ENCODE results near the gene TBC1D5. TPM values are rescaled to one million over a fixed set of nuclear protein-coding genes. Genes with fewer than 3 reads are reported as not detected.

Gene TBC1D5
- total RNA-seq, 1 experiment from 2014 or later = 43.3 TPM

- H3K4me3 Mint-ChIP-seq (ENCODE audit: unreplicated experiment) = no peak overlapping the region
- no peak for DNase-seq (ENCODE audit: unreplicated experiment)
- ChIA-PET CTCF (no interaction called here), POLR2A (no interaction called here)
- BruUV-seq (replicated peaks) = no TSS peak
- intact Hi-C loops (cut with micrococcal nuclease) = no loop called here
- no peak overlapping the region for H3K27ac Mint-ChIP-seq (ENCODE audit: low read depth, unreplicated experiment)
- TF ChIP-seq CTCF (IDR thresholded peaks at IDR 0.05; ENCODE audit: unreplicated experiment) = no peak
- no peaks in the 10 kb centered on the region for H3K27me3 Mint-ChIP-seq (ENCODE audit: insufficient read depth, unreplicated experiment)
- H3K4me1 Mint-ChIP-seq (ENCODE audit: insufficient read depth, unreplicated experiment) = no peaks in the 10 kb centered on the region
- H3K36me3 Mint-ChIP-seq (ENCODE audit: insufficient read depth, unreplicated experiment) = peaks cover 10% of the 10 kb centered on the region
- peaks cover 14% of the 10 kb centered on the region for H3K9me3 Mint-ChIP-seq (ENCODE audit: unreplicated experiment)
Measured at GRCh38 chr3:17219593-17219992, 522.8 kb downstream of the TBC1D5 start.

DNA sequence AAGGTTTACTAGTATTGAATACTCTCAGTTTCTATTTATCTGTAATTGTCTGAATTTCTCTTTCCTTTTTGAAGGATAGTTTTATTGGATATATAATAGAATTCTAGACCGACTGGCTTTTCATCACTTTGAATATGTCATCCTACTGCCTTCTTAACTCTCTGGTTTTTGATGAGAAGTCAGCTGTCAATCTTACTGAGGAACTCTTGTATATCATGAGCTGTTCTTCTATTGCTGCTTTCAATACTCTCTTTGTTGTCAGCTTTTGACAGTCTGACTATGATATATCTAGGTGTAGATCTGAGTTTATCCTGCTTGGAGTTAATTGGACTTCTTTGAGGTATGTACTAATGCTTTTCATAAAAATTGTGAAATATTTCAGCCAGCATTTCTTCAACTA lies 523.8 kb downstream of the TBC1D5 start:
- Mint-ChIP-seq H3K9me3 (ENCODE audit: unreplicated experiment) (peaks cover 14% of the 10 kb centered on the region), H3K4me1 (ENCODE audit: insufficient read depth, unreplicated experiment) (no peaks in the 10 kb centered on the region), H3K27ac (ENCODE audit: low read depth, unreplicated experiment) (no peak overlapping the region), H3K36me3 (ENCODE audit: insufficient read depth, unreplicated experiment) (peaks cover 10% of the 10 kb centered on the region), H3K27me3 (ENCODE audit: insufficient read depth, unreplicated experiment) (no peaks in the 10 kb centered on the region), H3K4me3 (ENCODE audit: unreplicated experiment) (no peak overlapping the region)
- ChIA-PET POLR2A (interaction anchor here (0.6 kb wide), 1 partner anchor 35 kb away, joined by 3 read pairs; no protein-coding TSS in a partner anchor), CTCF (interaction anchor here (0.6 to 1.3 kb wide), 2 partner anchors 9 to 184 kb away, joined by 3 to 4 read pairs; no protein-coding TSS in a partner anchor)
- no peak for TF ChIP-seq CTCF (IDR thresholded peaks at IDR 0.05; ENCODE audit: unreplicated experiment)
- no TSS peak for BruUV-seq (replicated peaks)
- intact Hi-C loops (cut with micrococcal nuclease) = no loop called here
- no peak for DNase-seq (ENCODE audit: unreplicated experiment)

- no TSS peak for BruUV-seq (replicated peaks)
- no peak for TF ChIP-seq CTCF (IDR thresholded peaks at IDR 0.05; ENCODE audit: unreplicated experiment)
- Mint-ChIP-seq H3K27me3 (ENCODE audit: insufficient read depth, unreplicated experiment) (no peaks in the 10 kb centered on the region), H3K36me3 (ENCODE audit: insufficient read depth, unreplicated experiment) (peaks cover 18% of the 10 kb centered on the region), H3K4me3 (ENCODE audit: unreplicated experiment) (no peak overlapping the region), H3K27ac (ENCODE audit: low read depth, unreplicated experiment) (no peak overlapping the region), H3K4me1 (ENCODE audit: insufficient read depth, unreplicated experiment) (no peaks in the 10 kb centered on the region), H3K9me3 (ENCODE audit: unreplicated experiment) (peaks cover 14% of the 10 kb centered on the region)
- intact Hi-C loops (cut with micrococcal nuclease) = no loop called here
- CTCF ChIA-PET = interaction anchor here (1.3 kb wide), 1 partner anchor 10 kb away, joined by 4 read pairs; no protein-coding TSS in a partner anchor
- no peak for DNase-seq (ENCODE audit: unreplicated experiment)
- POLR2A ChIA-PET = interaction anchor here (1.0 kb wide), 1 partner anchor 8 kb away, joined by 3 read pairs; no protein-coding TSS in a partner anchor
Measured at GRCh38 chr3:17217588-17217987, 524.8 kb downstream of the TBC1D5 start.

DNA sequence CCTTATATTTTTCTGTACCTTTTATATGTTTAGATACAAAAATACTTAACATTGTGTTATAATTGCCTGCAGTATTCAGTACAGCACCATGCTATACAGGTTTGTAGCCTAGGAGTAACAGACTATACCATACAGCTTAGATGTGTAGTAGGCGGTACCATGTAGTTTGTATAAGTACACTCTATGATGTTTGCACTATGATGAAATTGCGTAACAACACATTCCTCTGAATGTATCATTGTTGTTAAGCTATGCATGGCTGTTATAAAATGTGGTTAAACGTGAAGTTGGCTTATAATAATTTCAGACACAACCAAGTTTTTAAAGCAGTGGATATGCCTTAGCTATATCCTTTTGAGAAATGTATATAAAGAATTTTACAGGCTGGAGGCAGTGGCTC lies 529.3 kb downstream of the TBC1D5 start:
- peak; percentile 61 for DNase-seq (ENCODE audit: unreplicated experiment)
- Mint-ChIP-seq H3K27me3 (ENCODE audit: insufficient read depth, unreplicated experiment) (no peaks in the 10 kb centered on the region), H3K4me1 (ENCODE audit: insufficient read depth, unreplicated experiment) (no peaks in the 10 kb centered on the region), H3K9me3 (ENCODE audit: unreplicated experiment) (peaks cover 7% of the 10 kb centered on the region), H3K27ac (ENCODE audit: low read depth, unreplicated experiment) (no peak overlapping the region), H3K36me3 (ENCODE audit: insufficient read depth, unreplicated experiment) (peaks cover 33% of the 10 kb centered on the region), H3K4me3 (ENCODE audit: unreplicated experiment) (no peak overlapping the region)
- intact Hi-C loops (cut with micrococcal nuclease) = no loop called here
- CTCF ChIA-PET = interaction anchor here (0.6 to 2.0 kb wide), 5 partner anchors 11 to 622 kb away, joined by 3 to 7 read pairs (median 4); no protein-coding TSS in a partner anchor
- POLR2A ChIA-PET = interaction anchor here (0.6 to 1.3 kb wide), 3 partner anchors 10 to 627 kb away, joined by 3 to 4 read pairs (median 3); no protein-coding TSS in a partner anchor
- no peak for TF ChIP-seq CTCF (IDR thresholded peaks at IDR 0.05; ENCODE audit: unreplicated experiment)
- no TSS peak for BruUV-seq (replicated peaks)
